Limb (tissue), 2 donors: ENCODE results near the gene ZNF670.
A peak's percentile ranks its signal among the peaks of the same experiment; 100 is the strongest.
"Not testable (repeated sequence)": the region's sequence is repeated elsewhere in the genome, so short reads cannot be mapped to it uniquely, and the experiment has no call there.

ENCODE experiments used
- DNase-seq, 2 donors: peaks; one replicate each; pipeline ENCODE4 v3.0.0-alpha.2; 2016; ENCODE audit errors: extremely low spot score in 2 of 2

The ZNF670 gene

GRCh38 chr1:247078258-247079140, at the start of gene ZNF670:
ZNF670 (minus strand) TSS chr1:247078811; CDS start chr1:247078596, 215 bp downstream.
- DNase-seq: peak; percentile 92 to 93

DNA sequence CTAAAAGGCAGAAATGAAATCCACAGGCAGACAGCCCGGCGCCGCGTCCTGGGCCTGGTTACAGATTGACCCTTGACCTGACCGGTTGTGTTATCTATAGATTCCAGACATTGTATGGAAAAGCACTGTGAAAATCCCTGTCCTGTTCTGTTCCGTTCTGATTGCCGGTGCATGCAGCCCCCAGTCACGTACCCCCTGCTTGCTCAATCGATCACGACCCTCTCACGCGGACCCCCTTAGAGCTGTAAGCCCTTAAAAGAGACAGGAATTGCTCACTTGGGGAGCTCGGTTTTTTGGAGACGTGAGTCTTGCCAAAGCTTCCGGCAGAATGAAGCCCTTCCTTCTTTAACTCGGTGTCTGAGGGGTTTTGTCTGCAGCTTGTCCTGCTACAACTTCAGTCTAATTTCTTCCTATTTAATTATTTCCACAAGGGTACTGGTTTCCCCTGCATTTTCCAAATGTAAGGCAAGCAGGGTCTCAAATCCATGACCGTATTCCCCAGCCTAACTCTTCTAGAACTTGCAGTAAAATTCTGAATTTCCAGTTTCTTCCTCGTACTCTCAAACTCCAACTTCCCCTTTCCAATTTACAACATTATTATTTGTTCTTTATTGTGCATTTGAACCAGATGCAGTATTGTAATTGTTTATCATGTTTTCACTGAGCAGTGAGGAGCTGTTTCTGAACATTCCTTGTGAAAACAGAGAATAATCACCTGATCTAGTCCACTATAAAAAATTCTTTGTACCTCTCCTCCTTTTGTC, 49.1 kb upstream of the ZNF670 start:
- not testable (repeated sequence) for DNase-seq

DNA sequence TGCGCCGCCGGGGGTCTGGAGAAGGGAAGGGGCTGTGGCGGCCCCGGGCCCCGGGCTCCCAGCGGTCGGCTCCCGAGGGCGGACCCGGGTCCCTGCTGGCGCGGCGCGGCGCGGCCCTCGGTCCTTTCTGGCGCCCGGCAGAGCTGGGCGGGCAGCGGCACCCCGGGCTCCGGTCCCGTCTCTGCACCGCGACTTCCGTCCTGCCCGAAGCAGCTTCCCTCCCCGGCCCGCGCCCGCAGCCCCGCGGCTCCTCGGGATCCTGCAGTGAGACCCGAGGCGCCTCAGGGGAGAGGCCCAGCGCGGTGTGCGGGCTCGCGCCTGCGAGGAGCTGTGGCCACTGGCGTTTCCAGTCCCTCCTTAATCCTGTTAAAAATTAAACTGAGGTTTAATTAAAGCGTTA, 48.0 kb upstream of the ZNF670 start:
- DNase-seq: not testable (repeated sequence)

DNA sequence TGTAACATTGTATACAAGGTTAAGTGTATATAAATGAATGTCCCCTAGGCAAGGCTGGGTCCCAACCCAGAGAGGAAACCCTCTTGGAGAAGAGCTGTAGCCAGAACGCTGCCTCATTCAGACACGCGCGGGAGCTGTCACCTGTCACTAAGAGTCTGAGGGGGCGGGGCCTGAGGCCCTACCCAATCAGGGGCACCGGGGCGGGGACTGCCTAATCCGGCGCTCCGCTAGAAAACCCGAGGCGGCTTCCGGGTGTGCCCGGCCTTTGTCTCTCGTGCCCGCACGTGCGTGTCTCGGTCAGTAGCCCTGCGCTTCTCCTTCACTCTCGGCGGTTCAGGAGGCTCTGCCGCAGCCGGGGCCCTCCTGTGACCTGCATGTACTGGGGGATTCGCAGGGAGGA, 47.6 kb upstream of the ZNF670 start:
- DNase-seq: not testable (repeated sequence)

DNA sequence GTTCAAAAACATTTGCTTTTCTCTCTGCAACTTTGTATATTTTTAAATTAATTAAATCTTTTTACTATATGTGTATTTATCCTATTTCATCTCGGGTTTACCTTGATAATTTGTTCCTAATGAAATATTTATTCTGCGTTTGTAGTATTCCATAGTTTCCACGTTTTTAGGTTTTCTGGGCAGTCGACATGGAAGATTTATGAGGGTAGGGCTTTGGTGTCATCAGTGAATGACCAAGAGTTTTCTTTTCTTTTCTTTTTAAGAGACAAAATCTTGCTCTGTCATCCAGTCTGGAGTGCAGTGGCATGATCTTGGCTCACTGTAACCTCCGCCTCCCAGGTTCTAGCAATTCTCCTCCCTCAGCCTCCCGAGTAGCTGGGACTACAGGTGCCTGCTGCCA, 42.8 kb upstream of the ZNF670 start:
- no peak for DNase-seq

- DNase-seq: not testable (repeated sequence)
These were observed 41.7 kb upstream of the ZNF670 start for GRCh38 chr1:247120408-247120668.

GRCh38 chr1:247119600-247120407, 41.2 kb upstream of the ZNF670 start:
- DNase-seq: no peak

DNA sequence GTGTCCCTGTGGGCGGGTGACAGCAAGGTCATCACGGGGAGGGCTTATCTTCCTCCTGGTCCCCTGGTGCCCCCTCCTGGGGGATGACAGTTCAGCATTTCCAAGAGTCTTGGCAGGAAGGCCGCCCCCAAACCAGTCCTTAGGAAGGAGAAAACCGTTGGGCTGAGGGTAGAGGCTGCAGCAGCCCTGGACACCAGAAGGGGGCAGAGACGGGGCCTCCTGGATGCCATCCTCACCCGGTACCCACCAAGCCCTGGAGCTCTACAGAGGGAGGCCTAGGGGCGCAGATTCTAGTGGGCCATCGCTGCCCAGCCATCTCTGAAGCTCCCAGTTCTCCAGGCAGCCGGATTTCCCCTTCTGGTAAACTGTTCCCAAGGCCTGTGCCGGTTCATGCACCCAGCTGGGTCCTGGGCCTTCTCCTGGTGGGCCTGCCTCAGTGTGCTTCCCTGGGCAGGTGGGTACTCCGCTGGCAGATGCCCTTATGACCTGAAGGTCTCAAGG, 40.4 kb upstream of the ZNF670 start:
- peak in 1 of 2 donors; percentile 36 for DNase-seq

DNA sequence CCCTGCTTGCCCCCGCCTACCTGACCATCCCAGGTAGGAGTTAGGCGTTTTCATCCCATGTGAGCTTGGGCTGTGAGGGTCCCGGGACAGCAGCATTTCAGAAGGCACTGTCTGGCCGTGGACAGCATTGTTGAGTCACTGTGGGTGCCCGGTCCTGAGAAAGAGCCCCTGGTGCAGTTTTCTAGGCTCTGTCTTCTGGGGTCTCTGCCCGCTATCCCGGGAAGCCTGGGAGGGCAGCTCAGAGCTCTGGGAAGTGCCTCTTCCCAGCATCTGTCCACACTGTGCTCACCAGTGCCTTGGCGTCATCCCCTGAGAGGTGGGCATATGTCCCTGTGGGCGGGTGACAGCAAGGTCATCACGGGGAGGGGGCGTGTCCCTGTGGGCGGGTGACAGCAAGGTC, 36.9 kb upstream of the ZNF670 start:
- DNase-seq: no peak

DNA sequence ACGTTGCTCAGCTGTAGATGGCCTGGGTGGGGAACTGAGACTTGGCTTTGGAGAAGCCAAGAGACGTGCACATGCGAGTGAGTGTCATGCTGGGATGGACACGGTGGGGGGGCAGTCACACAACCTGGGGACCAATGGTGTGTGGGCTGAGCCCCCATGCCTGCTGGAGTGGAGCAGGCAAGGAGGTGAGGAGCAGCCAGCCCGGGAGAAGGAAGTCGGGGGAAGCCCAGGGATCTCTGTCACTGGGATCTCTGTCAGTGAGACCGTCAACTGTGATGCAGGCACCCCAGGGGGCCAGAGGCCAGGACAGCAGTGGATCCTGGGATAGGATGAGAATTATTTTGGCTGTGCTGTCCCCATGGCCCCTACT, 36.5 kb upstream of the ZNF670 start:
- DNase-seq: no peak

DNA sequence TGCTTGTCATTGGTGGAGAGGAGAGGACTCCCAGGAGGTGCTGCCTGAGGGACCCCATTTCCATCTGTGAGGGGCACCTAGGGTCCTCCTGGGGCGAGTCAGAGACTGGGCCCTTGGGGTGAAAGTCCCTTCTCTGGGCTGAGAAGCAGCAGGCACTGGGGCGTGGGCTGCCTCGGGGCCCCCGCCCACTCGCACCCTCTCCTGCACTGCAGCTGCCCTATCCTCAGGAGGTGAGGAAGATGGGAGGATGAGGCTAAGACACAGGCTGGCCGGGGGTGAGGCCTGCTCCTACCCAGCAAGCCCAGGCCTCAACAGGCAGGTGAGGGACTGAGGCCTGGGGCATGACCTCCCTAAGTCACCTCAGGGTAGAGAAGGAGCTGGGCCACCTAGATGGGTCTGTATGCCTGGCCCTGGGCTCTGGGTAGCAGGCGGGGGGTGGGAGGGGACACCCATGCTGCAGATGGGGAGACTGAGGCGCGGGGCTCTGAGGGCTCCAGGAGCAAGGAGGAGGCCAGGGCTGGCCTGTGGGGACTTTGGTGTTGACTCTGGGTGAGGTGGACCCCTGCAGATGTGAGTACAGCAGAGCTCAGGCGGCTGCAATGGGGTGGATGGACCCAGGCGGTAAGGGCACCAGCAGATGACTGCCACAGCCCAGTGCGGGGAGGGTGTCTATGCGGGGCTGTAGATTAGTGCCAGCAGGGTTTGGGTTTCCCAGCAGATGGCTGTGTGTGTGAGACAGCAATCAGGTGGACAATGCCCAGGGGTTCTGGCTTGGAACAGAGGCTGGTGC, 35.9 kb upstream of the ZNF670 start:
- DNase-seq: no peak

DNA sequence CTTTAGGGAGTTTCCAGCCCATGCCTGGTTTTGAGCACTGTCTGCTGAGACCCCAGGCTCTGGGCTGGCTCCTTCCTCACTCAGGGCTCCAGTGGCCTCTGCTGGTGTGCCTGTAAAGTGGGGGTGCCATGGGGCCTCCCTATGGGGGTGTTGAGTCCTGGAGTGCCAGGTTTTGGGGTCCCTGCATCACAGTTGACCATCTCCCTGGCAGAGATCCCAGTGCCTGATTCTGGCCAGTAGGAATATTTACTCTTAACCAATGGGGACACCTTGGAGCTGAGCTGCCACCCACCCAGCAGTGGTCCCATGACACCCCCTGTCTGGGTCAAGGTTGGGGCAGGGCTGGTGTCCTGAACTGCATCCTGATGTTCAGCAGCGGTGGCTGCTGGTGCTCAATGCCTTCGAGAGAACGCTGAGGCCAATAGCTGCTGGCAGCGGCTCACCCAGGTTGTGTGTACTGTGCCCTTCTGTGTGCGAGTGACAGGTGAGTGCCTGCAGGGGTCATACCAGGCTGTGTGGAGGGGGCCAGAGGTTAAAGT, 35.2 kb upstream of the ZNF670 start:
- DNase-seq: no peak

DNA sequence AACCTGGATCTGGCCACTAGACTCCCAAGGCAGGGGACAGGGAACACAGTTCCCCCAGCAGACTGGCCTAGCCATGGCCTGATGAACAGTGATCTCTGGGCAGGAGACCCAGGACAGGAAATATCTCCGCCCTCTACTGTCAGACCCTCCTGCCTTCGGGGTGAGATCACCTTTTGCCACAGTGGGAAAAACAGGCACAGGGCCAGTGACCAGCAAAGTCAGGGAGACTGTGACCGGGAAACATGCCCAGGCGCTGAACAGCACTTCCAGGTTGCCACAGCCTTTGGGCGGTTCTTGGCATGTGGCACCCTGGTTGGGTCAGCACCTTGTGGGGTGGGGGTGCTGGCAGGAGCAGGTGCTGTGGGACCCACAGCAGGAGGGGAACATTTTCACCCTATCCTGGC, 34.5 kb upstream of the ZNF670 start:
- DNase-seq: no peak

- no peak for DNase-seq
These were observed 33.8 kb upstream of the ZNF670 start for GRCh38 chr1:247112479-247112781.

DNA sequence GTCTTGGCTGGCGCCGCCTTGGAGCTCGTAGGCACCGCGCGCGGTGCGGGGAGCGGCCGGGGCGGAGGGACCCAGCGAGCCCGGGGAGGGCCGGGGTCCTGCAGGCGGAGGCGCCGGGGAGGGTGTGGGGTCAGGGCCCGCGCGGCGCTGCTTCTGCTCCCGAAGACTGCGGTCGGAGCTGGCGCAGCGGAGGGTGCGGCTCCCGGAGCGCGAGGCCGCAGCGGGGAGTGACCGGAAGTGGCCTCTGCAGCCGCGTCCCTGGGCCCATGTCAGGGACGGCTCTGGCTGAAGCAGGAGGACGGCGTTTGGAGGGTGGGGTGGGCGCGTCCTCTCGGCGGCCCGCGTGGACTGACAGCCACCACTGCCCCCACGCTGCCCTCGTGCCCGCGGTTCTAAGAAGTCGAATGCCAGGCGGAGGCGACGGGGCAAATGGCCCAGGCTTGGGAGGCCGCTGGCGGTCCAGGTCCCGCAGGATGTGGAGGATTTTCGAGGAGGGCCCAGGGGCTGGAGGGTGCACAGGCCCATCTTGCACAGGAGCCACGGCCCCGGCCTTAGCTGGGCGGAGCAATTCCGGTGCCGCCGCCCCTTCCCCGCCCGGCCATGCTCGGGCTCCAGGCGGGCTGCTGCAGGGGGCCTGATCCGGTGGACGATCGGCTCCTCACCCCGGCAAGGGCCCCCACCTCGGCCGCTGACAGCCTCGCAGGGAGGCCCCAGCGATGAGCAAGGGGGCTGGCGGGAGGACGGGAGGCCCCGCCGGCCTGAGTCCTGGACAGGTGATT, 33.3 kb upstream of the ZNF670 start:
- peak in 1 of 2 donors; percentile 68 for DNase-seq

- DNase-seq: peak in 1 of 2 donors; percentile 71
These were observed 32.7 kb upstream of the ZNF670 start for GRCh38 chr1:247111259-247111699.

DNA sequence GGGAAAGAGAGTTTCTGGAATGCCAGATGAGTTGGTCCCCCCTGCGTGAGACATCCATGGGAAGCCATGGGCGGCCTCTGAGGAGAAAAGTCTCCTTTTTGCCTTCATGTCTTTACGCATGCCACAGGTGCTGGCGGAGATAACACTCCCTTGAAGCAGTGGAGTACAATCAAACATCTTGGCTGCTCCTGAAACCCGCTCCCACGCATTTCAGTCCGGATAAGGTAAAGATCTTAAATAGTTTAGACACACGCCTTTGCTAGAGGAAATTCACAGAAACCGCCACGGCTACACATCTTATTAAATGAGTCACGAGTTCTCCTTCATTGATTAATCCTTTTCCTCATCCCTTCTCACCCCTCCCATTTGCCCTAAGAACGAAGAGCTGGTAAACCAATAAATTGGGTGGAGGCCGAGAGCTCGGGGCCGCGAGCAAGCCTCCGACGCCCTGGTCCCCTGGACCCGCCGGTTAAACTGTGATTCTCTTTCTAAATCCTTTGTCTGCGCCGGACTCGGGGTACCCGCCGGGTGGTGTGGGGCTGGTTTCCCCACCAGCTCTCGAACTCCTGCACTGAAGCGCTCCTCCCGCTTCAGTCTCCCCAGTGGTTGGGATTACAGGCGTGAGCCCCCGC, 32.1 kb upstream of the ZNF670 start:
- DNase-seq: no peak

DNA sequence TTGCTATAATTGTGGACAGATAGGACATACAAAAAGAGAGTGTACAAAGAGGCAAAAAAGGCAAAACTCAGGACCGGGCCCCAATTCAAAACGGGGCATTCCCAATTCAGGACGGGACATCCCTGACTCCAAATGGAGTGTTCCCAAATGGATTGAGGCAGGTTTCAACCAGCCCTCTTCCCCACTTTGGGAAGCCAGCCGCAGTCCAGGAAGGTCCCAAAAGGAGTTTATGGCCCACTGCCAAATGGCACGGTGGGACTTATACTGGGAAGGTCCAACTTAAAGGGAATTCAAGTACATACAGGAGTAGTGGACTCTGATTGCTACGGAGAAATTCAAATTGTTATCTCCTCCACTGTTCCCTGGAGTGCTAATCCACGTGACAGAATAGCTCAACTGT, 29.1 kb upstream of the ZNF670 start:
- DNase-seq: no peak

GRCh38 chr1:247105966-247106365, 27.4 kb upstream of the ZNF670 start:
- no peak for DNase-seq

GRCh38 chr1:247104965-247105364, 26.4 kb upstream of the ZNF670 start:
- DNase-seq: no peak
